Activated CD8-positive, alpha-beta memory T cell treated with anti-CD3 and anti-CD28 coated beads, Interleukin-2, amount 50 U/mL, for 1 hour (primary cell): ENCODE data around the gene DGCR8.

ENCODE experiments used
- DNase-seq: peaks from one replicate; pipeline ENCODE4 v3.0.0-alpha.2; 2020; ENCODE audit errors: extremely low read depth

The DGCR8 gene

DNA sequence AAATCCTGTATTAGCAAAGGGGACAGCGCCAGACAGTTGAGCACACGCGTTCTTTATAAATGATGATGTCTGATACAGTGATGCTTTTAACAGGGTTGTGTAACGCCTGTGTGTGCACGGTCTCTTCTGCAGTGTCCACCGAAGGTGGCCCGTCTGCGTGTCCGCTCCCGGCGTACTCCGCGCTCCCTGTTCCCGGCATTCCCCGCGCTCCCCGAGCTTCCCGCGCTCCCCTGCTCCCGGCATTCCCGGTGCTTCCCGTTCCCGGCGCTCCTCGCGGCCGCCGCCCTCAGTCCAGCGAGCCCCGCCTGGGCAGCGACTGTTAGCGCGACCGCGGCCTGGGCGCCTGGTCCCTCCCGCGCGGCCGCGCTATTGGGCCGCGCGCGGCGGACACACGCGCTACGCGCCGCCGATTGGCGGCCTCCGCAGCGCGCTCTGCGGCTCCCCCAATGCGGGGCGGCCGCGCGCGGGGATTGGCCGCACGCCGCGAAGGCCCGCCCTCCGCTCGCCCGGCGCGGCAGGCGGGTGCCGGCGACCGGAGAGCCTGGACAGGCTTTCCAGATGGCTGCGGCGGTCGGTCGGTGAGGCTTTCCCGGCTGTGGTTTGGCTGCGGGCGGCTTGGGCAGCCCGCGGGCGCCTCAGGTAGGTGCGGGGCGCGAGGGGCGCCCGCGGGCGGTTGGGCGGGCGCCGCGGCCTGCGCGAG lies at the start of gene DGCR8:
TSS of gene DGCR8 (plus strand) at position 497 of the 700 bp plus-strand sequence. CDS start 5,723 bp downstream, outside the sequence.
- DNase-seq = no peak

DNA sequence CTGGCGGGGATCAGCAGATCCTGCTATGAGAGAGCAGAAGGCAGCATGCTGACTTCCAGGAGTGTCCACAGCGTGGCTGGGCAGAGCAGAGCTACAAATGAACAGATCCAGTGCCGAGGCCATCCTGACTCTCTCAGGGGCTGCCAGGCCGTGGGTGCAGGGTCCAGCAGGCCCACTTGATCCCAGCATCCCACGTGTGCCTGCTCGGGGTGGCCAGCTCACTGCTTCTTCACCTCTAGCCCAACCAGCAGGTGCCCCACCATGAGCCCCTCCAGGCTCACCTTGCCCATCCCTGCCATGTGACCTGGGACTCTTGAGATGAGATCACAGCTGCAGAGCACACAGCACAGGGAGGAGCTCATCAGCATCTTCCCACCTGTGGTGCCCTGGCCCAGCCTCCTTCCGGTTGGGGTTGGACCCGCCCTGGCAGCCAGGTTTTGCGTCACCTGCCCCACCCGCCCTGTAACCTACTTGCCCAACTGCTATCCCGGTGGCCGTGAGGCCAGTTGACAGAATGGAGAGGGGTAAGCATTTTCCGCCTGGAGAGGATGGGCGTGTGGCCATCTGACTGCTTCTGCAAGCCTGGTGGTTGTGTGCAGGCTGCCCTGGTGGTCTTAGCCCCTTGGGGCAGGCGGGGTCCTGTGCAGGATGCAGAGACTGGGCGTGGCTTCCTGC lies 48.2 kb upstream of the DGCR8 start:
- no peak for DNase-seq

- no peak for DNase-seq
Measured at GRCh38 chr22:20032407-20032991, 47.5 kb upstream of the DGCR8 start.

DNA sequence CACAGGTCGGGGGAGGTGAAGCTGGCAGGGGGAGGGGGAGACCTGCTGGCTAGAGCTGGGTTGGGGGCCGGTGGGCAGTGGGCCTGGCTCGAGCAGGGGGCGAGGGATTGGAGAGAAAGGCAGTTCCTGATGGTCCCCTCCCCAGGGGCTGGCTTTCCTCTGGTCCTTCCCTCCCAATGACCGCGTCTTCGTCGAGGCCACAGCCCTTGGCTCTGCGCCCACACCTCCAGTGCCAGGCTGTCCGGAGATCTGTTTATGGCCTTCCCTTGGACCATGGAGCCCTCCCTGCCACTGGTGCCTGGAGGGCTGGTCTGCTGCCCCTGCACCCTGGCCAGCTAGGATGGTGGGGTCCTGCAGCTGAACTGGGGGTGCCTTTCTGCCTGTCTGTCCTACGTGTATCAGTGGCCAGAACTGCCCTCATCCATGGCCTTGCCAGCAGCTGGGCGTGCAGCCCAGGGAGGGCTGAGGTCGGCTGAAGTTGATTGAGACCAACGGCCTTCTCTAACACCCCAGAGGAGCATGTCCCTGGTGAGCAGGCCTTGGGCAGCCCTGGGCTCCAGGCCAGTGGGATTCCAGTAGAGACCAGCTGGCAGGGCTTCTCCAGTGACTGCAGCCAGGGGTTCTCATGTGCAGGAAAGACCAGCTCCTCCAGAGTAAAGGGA lies 46.9 kb upstream of the DGCR8 start:
- no peak for DNase-seq

DNA sequence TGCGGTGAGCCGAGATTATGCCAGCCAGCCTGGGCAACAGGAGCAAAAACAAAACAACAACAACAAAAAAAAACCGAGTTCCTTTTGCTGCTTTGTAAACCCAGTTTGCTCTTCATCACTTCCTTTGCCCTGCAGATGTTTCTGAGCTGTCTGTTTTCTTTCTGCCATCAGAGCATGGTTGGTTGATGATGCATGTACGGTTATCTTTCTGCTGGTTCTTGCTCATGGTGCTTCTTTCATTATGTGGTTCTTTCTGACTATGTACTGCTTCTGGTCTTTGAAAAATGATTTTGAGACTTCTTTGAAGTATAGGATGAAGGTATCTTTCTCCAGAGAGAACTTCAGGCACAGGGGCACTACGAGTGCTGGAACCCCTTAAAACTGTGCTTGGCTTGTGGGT lies 45.9 kb upstream of the DGCR8 start:
- DNase-seq = no peak

GRCh38 chr22:20035375-20036083 lies 44.5 kb upstream of the DGCR8 start:
- DNase-seq = no peak

GRCh38 chr22:20036084-20036482 lies 44.0 kb upstream of the DGCR8 start:
- no peak for DNase-seq

DNA sequence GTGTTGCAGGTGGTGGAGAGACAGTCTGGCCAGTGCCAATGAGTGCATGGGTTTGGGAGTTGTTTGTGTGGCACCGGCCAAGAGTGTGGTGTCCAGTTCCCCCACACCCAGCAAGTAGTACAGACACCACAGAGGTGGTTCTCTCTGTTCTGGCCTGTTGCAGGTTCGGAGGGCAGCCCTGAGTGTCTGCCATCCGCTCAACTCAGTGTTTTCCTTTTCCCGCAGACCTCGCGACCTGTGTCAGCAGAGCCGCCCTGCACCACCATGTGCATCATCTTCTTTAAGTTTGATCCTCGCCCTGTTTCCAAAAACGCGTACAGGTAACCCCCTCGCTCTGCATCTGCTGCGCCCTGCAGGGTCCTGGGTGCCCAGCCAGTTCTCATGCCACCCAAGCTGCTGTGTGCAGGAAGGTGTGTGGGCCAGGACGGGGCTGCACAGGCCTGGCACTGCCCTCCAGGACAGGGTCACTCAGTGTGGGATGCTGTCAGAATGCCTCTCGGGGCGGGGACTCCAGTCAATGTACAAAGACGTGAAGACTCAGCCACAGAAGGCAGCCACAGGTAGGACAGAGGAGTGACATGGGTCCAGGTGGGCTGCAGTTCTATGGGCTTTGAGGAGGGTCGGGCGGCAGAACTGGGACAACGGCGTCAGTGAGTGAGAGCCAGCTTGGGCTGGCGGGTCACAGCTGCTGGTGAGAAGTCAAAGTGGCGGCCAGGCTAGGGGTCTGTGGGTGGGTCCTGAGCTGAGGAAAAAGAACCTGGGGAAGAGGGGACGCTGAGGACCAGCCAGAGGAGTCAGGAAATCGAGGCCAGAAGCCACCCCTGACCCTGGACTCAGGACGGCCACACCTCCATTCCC lies 43.3 kb upstream of the DGCR8 start:
- DNase-seq = no peak

- DNase-seq = no peak
Measured at GRCh38 chr22:20037419-20037818, 42.6 kb upstream of the DGCR8 start.

DNA sequence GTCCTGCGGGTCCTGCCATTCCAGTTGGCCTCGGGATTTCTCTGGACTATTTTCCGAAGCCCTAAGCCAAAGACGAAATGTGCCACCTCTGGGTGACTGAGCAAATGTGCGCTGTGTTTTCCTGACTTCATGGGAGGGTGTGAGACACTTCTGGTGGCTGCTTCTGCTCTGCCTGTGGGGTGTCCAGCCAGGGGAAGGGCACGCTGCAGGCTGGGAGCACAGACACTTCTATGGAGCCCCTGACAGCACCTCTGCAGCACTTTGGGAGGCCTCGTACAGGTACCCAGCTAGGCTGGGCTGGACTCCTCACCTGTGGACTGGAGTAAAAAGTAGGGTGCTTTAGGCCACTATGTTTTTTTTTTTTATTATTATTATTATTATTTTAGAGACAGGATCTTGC lies 41.5 kb upstream of the DGCR8 start:
- no peak for DNase-seq

DNA sequence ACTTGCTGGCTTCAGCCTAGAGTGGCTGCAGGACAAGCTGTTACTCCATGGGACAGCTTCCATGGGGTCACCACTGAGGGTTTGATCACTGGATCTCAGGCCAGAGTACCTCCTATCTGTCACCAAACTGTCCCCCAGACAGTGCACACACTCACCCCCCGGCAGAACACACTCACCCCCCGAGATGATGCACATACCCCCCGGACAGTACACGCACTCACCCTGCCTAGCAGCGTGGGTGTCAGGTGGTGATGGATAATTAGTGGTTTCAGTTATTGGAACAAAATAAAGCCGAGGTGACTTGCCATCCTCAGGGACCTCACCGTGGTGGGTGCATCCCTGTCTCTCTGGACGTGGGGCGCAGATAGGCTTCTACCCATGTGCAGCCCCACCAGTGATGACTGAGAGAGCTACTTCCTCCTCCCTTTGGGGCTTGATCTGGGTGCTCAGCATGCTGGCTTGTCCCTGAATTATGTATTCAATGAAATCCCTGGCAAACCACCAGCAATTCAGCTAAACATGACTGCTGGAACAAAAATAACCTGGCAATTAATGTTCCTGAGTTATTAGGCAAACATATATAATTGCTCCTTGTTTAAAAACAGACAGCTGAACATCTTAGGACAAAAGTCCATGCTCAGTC lies 40.2 kb upstream of the DGCR8 start:
- DNase-seq = no peak

DNA sequence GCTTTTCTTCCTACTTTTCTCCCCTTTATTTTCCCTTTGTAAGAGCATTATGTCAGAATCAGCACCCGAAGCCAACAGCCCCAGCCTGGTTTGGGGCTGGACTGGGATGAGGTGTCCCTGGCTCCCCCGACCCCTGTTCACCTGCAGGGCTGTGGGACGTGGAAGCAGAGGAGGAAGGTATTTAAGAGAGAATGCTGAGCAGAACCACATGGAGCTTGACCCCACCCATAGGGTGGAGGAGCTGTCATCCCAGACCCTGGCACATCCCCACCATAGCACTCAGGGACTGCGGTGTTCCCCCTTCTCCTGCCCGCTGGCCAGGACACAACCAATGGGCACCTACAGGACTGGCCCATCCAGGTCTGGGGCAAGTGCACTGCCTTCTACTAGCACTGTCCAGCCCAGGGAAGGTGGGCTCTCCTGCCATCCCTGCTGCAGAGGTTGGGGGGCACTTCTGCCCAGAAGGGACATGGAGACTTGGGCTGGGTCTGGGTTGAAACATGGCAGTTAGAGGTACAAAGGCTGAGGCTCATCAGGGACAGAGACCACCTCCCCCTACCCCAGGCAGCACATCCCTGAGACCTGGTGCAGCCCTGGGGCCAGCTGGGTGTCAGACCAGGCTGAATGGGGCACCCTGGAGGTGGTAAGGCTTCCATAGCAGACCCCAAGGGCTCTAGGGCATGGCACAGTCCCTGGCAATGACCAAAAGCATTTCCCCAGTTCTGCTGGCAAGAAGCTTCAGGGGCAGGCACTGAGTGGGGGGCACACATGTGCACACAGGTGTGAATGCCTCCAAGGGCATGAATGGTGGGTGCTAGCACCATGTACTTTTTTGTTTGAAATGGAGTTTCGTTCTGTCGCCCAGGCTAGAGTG lies 39.5 kb upstream of the DGCR8 start:
- no peak for DNase-seq

DNA sequence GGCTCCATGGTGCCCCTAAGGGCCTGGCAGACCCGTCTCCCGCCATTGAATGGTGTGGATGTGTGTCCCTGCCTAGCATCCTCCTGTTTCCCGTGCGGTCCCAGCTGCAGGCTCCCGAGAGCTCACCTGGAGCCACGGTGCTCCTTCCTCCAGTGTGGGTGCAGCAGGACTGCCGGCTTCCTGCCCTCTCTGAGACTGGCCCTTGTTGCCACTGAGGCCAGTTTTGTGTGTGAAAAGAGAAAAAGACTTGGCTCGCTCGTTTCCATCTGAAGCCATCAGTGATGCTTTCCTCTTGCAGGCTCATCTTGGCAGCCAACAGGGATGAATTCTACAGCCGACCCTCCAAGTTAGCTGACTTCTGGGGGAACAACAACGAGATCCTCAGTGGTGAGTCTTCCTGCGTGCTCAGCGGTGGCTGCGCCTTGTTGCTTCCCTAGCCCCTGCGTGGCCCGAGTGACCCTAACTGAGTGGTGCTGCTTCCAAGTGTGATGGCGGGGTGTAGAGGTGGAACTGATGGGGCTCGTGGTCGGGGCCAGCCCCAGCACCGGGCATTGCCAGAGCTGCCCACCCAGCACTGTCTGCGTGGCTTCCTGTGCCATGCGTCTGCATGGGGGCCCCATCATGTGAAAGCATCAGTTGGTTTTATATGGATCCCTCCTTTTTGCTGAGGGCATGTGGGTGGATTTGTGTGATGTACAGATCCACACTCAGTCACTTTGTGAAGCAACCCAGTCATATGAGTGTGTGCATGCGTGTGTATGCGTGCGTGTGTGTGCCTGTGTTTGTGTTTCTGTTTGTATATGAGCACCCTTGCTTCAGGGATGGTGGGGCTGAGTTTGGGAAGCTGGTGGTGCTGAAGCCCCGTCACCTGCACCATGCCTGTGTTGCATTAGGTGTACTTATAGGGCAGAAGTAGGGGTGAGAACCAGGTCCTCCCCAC lies 36.7 kb upstream of the DGCR8 start:
- DNase-seq = no peak

DNA sequence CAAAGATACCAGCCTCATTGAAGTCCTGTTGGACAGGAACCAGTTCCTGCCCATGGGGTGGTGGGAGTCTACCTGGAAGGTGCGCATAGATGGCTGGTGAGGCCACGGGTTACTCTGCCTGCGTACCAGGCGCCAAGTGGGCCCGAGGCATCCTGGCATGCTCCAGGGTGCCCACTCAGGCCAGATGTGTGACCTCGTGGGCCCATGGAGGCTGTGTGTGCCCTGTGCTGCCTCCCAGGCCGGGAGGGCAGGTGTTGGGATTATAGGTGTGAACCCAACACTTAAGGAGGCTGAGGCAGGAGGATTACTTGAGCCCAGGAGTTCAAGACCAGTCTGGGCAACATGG lies 36.1 kb upstream of the DGCR8 start:
- no peak for DNase-seq

DNA sequence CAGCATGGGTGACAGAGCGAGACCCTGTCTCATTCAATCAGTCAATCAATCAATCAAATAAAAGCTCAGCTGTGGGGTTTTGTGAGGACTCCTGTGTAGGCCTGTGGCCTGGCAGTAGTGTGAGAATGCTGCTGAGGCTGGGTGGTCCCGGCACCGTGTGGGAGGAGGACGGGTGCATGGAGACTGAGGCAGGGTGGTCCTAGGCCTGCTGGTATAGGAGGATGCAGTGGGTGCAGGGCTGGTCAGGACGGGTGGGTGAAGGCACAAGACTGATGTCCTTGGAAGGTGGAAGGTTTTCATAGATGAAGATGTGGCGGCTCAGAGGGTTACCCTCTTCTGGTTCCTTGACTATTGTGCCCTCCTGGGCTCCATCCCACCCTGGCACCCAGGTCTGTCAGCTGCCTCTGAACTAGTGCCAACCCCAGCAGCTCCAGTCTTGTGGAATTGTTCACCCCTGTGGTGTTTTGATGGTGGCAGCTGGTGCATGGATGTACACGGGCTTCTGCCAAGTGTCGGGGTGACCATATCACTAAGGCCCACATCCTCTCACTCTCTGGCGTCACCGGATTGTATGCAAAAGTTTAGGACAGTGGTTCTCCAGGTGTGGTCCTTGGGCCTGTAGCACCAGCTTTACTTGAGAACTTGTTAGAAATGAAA lies 35.4 kb upstream of the DGCR8 start:
- DNase-seq = no peak

DNA sequence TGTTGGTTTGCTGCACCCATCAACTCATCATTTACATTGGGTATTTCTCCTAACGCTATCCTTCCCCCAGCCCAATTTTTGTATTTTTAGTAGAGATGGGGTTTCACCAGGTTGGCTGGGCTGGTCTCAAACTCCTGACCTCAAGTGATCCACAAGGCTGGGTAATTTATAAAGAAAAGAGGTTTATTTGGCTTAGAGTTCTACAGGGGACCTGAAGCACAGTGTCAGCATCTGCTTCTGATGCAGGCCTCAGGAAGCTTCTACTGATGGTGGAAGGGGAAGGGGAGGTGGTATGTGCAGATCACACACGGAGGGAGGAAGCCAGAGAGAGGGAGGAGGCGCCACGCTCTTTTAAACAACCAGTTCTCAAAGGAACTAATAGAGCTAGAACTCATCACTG lies 33.3 kb upstream of the DGCR8 start:
- no peak for DNase-seq

- no peak for DNase-seq
Measured at GRCh38 chr22:20051927-20052308, 28.1 kb upstream of the DGCR8 start.
